ENCODE data around the gene ATP10B.
A peak's percentile ranks its signal among the peaks of the same experiment; 100 is the strongest.

Gene ATP10B

GRCh38 chr5:160867976-160868375, 16.0 kb upstream of the ATP10B start:
- H3K27me3 ChIP-seq (replicated peaks in 2 of 5; ENCODE audit: control insufficient read depth in 4 of 5, insufficient read depth in 5 of 5, low read length in 4 of 5), result no peaks in the 10 kb centered on the region
- DNase-seq, result no peak
- H3K4me3 ChIP-seq (ENCODE audit: control insufficient read depth in 1 of 7, extremely low read depth in 1 of 7, insufficient read depth in 4 of 7, low read depth in 2 of 7, low read length in 6 of 7), result no peak overlapping the region
- CTCF ChIA-PET, result no interaction called here
- H3K36me3 ChIP-seq (ENCODE audit: control insufficient read depth in 4 of 4, insufficient read depth in 4 of 4, low read length in 3 of 4), result no peaks in the 10 kb centered on the region
- WGBS (ENCODE audit: insufficient coverage), result 100% methylated on average over 6 of the region's 6 CpGs
- H3K4me1 ChIP-seq (ENCODE audit: control extremely low read depth in 1 of 4, control insufficient read depth in 4 of 4, insufficient read depth in 4 of 4, low read length in 3 of 4), result no peaks in the 10 kb centered on the region
- H3K9me3 ChIP-seq (ENCODE audit: control extremely low read depth in 1 of 5, control insufficient read depth in 4 of 5, insufficient read depth in 2 of 5, low read depth in 1 of 5, low read length in 4 of 5), result no peaks in the 10 kb centered on the region
- POLR2A ChIA-PET, result no interaction called here
- H3K27ac ChIP-seq (ENCODE audit: insufficient read depth in 1 of 2, low read depth in 1 of 2, low read length in 2 of 2, poor library complexity in 1 of 2, severe bottlenecking in 2 of 2), result no peak overlapping the region

GRCh38 chr5:160851451-160851850, 560 bp downstream of the ATP10B start:
- ChIA-PET CTCF (no interaction called here), POLR2A (no interaction called here)
- Histone ChIP-seq H3K9me3 (ENCODE audit: control extremely low read depth in 1 of 5, control insufficient read depth in 4 of 5, insufficient read depth in 2 of 5, low read depth in 1 of 5, low read length in 4 of 5) (no peaks in the 10 kb centered on the region), H3K4me1 (ENCODE audit: control extremely low read depth in 1 of 4, control insufficient read depth in 4 of 4, insufficient read depth in 4 of 4, low read length in 3 of 4) (no peaks in the 10 kb centered on the region), H3K27me3 (replicated peaks in 2 of 5; ENCODE audit: control insufficient read depth in 4 of 5, insufficient read depth in 5 of 5, low read length in 4 of 5) (peaks cover 0 to 4% (median 0%) of the 10 kb centered on the region in 5 experiments), H3K36me3 (ENCODE audit: control insufficient read depth in 4 of 4, insufficient read depth in 4 of 4, low read length in 3 of 4) (no peaks in the 10 kb centered on the region), H3K4me3 (ENCODE audit: control insufficient read depth in 1 of 7, extremely low read depth in 1 of 7, insufficient read depth in 4 of 7, low read depth in 2 of 7, low read length in 6 of 7) (no peak overlapping the region), H3K27ac (ENCODE audit: insufficient read depth in 1 of 2, low read depth in 1 of 2, low read length in 2 of 2, poor library complexity in 1 of 2, severe bottlenecking in 2 of 2) (no peak overlapping the region)
- WGBS (ENCODE audit: insufficient coverage), result no CpG with 5 or more reads among the region's 2 CpGs
- DNase-seq, result no peak

DNA sequence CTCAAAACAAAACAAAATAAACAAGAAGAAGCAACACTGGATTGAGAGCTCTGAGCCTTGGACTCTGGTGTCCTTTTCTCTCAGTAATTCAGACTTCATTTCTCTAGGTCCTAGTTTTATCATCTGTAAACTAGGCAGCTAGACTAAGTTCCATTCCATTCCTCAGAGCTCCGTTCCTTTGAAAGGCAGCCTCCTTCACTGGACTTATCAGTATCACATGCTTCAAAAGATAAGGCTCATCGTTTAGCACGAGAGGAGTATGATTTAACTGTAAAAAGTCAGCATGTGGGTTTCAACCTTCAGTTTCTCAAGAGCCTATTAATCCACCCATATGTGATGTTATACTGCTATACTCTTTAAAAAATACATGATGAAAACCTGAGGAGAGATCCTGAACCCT, 1.6 kb downstream of the ATP10B start:
- ChIA-PET POLR2A (no interaction called here), CTCF (no interaction called here)
- Histone ChIP-seq H3K36me3 (ENCODE audit: control insufficient read depth in 4 of 4, insufficient read depth in 4 of 4, low read length in 3 of 4) (no peaks in the 10 kb centered on the region), H3K27me3 (replicated peaks in 2 of 5; ENCODE audit: control insufficient read depth in 4 of 5, insufficient read depth in 5 of 5, low read length in 4 of 5) (peaks cover 0 to 4% (median 0%) of the 10 kb centered on the region in 5 experiments), H3K4me1 (ENCODE audit: control extremely low read depth in 1 of 4, control insufficient read depth in 4 of 4, insufficient read depth in 4 of 4, low read length in 3 of 4) (no peaks in the 10 kb centered on the region), H3K9me3 (ENCODE audit: control extremely low read depth in 1 of 5, control insufficient read depth in 4 of 5, insufficient read depth in 2 of 5, low read depth in 1 of 5, low read length in 4 of 5) (no peaks in the 10 kb centered on the region), H3K27ac (ENCODE audit: insufficient read depth in 1 of 2, low read depth in 1 of 2, low read length in 2 of 2, poor library complexity in 1 of 2, severe bottlenecking in 2 of 2) (no peak overlapping the region), H3K4me3 (ENCODE audit: control insufficient read depth in 1 of 7, extremely low read depth in 1 of 7, insufficient read depth in 4 of 7, low read depth in 2 of 7, low read length in 6 of 7) (no peak overlapping the region)
- 100% methylated on average over 1 of the region's 3 CpGs for WGBS (ENCODE audit: insufficient coverage)
- no peak for DNase-seq

- Histone ChIP-seq H3K36me3 (ENCODE audit: control insufficient read depth in 4 of 4, insufficient read depth in 4 of 4, low read length in 3 of 4) (no peaks in the 10 kb centered on the region), H3K4me1 (ENCODE audit: control extremely low read depth in 1 of 4, control insufficient read depth in 4 of 4, insufficient read depth in 4 of 4, low read length in 3 of 4) (no peaks in the 10 kb centered on the region), H3K9me3 (ENCODE audit: control extremely low read depth in 1 of 5, control insufficient read depth in 4 of 5, insufficient read depth in 2 of 5, low read depth in 1 of 5, low read length in 4 of 5) (no peaks in the 10 kb centered on the region), H3K27me3 (replicated peaks in 2 of 5; ENCODE audit: control insufficient read depth in 4 of 5, insufficient read depth in 5 of 5, low read length in 4 of 5) (peaks cover 0 to 4% (median 0%) of the 10 kb centered on the region in 5 experiments), H3K27ac (ENCODE audit: insufficient read depth in 1 of 2, low read depth in 1 of 2, low read length in 2 of 2, poor library complexity in 1 of 2, severe bottlenecking in 2 of 2) (no peak overlapping the region), H3K4me3 (ENCODE audit: control insufficient read depth in 1 of 7, extremely low read depth in 1 of 7, insufficient read depth in 4 of 7, low read depth in 2 of 7, low read length in 6 of 7) (no peak overlapping the region)
- ChIA-PET POLR2A (no interaction called here), CTCF (no interaction called here)
- 100% methylated on average over 1 of the region's 5 CpGs for WGBS (ENCODE audit: insufficient coverage)
- no peak for DNase-seq
Observed at GRCh38 chr5:160847526-160848085, 4.4 kb downstream of the ATP10B start.

- CTCF ChIA-PET, result interaction anchor here (1.1 kb wide), 1 partner anchor 407 kb away, joined by 3 read pairs; no protein-coding TSS in a partner anchor
Observed at GRCh38 chr5:160846642-160847041, 5.4 kb downstream of the ATP10B start.

DNA sequence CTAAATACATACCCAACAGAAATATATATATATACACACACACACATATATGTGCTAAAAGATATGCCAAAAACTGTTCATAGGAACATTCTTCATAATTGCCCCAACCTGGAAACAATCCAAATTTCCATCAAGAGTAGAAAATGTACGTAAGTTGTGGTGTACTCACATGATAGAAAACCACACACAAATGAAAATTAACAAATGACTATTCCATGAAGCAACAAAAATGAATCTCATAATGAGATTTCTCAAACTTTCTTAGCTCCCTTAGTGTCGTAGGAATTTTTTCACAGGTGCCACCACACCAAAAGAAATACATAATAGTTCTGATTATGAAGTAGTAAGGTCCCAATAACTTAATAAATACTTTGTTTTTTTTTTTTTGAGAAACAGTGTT, 7.8 kb downstream of the ATP10B start:
- no peaks in the 10 kb centered on the region for H3K36me3 ChIP-seq (ENCODE audit: control insufficient read depth in 4 of 4, insufficient read depth in 4 of 4, low read length in 3 of 4)
- ChIA-PET CTCF (interaction anchor here (1.2 kb wide), 1 partner anchor 39 kb away, joined by 3 read pairs; no protein-coding TSS in a partner anchor), POLR2A (no interaction called here)
- H3K27ac ChIP-seq (ENCODE audit: insufficient read depth in 1 of 2, low read depth in 1 of 2, low read length in 2 of 2, poor library complexity in 1 of 2, severe bottlenecking in 2 of 2), result no peak overlapping the region
- WGBS (ENCODE audit: insufficient coverage), result no CpG with 5 or more reads among the region's 2 CpGs
- H3K4me3 ChIP-seq (ENCODE audit: control insufficient read depth in 1 of 7, extremely low read depth in 1 of 7, insufficient read depth in 4 of 7, low read depth in 2 of 7, low read length in 6 of 7), result no peak overlapping the region
- peaks cover 0 to 2% (median 0%) of the 10 kb centered on the region in 5 experiments for H3K27me3 ChIP-seq (replicated peaks in 2 of 5; ENCODE audit: control insufficient read depth in 4 of 5, insufficient read depth in 5 of 5, low read length in 4 of 5)
- no peaks in the 10 kb centered on the region for H3K4me1 ChIP-seq (ENCODE audit: control extremely low read depth in 1 of 4, control insufficient read depth in 4 of 4, insufficient read depth in 4 of 4, low read length in 3 of 4)
- DNase-seq, result peak in 2 of 3 donors; percentile 2 to 6
- no peaks in the 10 kb centered on the region for H3K9me3 ChIP-seq (ENCODE audit: control extremely low read depth in 1 of 5, control insufficient read depth in 4 of 5, insufficient read depth in 2 of 5, low read depth in 1 of 5, low read length in 4 of 5)

More at GRCh38 chr5:160846642-160847041, 5.4 kb downstream of the ATP10B start:
- H3K27ac ChIP-seq (ENCODE audit: insufficient read depth in 1 of 2, low read depth in 1 of 2, low read length in 2 of 2, poor library complexity in 1 of 2, severe bottlenecking in 2 of 2), result no peak overlapping the region
- no CpG with 5 or more reads among the region's 3 CpGs for WGBS (ENCODE audit: insufficient coverage)
- POLR2A ChIA-PET, result no interaction called here
- H3K4me1 ChIP-seq (ENCODE audit: control extremely low read depth in 1 of 4, control insufficient read depth in 4 of 4, insufficient read depth in 4 of 4, low read length in 3 of 4), result no peaks in the 10 kb centered on the region
- no peaks in the 10 kb centered on the region for H3K36me3 ChIP-seq (ENCODE audit: control insufficient read depth in 4 of 4, insufficient read depth in 4 of 4, low read length in 3 of 4)
- peak in 2 of 3 donors; percentile 10 to 11 for DNase-seq
- H3K9me3 ChIP-seq (ENCODE audit: control extremely low read depth in 1 of 5, control insufficient read depth in 4 of 5, insufficient read depth in 2 of 5, low read depth in 1 of 5, low read length in 4 of 5), result no peaks in the 10 kb centered on the region
- no peak overlapping the region for H3K4me3 ChIP-seq (ENCODE audit: control insufficient read depth in 1 of 7, extremely low read depth in 1 of 7, insufficient read depth in 4 of 7, low read depth in 2 of 7, low read length in 6 of 7)
- H3K27me3 ChIP-seq (replicated peaks in 2 of 5; ENCODE audit: control insufficient read depth in 4 of 5, insufficient read depth in 5 of 5, low read length in 4 of 5), result peaks cover 0 to 4% (median 0%) of the 10 kb centered on the region in 5 experiments

DNA sequence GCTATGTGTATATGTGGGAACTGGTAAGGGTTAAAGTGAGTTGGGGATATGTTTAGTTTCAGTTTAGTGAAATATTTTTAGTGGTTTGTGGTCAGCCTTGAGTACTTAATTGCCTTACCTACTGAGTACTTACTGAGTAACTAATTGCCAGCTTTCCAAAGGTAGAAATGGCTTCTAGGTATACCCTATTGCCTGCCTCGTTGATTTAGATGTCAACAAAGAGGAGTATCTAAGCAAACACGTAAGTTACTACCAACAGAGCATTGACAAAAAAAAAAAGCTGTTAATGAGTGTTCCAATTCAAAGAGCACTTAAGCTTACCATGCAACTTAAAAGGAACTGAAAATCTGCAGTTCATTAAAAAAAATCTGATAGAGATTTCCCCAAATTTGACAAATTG, 8.8 kb downstream of the ATP10B start:
- DNase-seq, result peak in 2 of 3 donors; percentile 14 to 38
- WGBS (ENCODE audit: insufficient coverage), result no CpG with 5 or more reads among the region's 2 CpGs
- Histone ChIP-seq H3K27ac (ENCODE audit: insufficient read depth in 1 of 2, low read depth in 1 of 2, low read length in 2 of 2, poor library complexity in 1 of 2, severe bottlenecking in 2 of 2) (no peak overlapping the region), H3K4me3 (ENCODE audit: control insufficient read depth in 1 of 7, extremely low read depth in 1 of 7, insufficient read depth in 4 of 7, low read depth in 2 of 7, low read length in 6 of 7) (no peak overlapping the region), H3K9me3 (ENCODE audit: control extremely low read depth in 1 of 5, control insufficient read depth in 4 of 5, insufficient read depth in 2 of 5, low read depth in 1 of 5, low read length in 4 of 5) (no peaks in the 10 kb centered on the region), H3K36me3 (ENCODE audit: control insufficient read depth in 4 of 4, insufficient read depth in 4 of 4, low read length in 3 of 4) (no peaks in the 10 kb centered on the region), H3K4me1 (ENCODE audit: control extremely low read depth in 1 of 4, control insufficient read depth in 4 of 4, insufficient read depth in 4 of 4, low read length in 3 of 4) (no peaks in the 10 kb centered on the region), H3K27me3 (replicated peaks in 2 of 5; ENCODE audit: control insufficient read depth in 4 of 5, insufficient read depth in 5 of 5, low read length in 4 of 5) (peaks cover 0 to 2% (median 0%) of the 10 kb centered on the region in 5 experiments)
- ChIA-PET CTCF (no interaction called here), POLR2A (no interaction called here)
